HG03558 (cell line): Measurements from ENCODE around the gene ATF2.

Source experiments
- ATAC-seq: cut with Tn5 transposase; IDR thresholded peaks from one replicate; pipeline ENCODE4 v1.9.1; 2021; ENCODE audit warnings: moderate number of reproducible peaks; ENCODE audit not compliant: unreplicated experiment; ENCODE audit errors: extremely low read depth

The ATF2 gene

GRCh38 chr2:175030380-175031271 lies 137.4 kb downstream of the ATF2 start:
- ATAC-seq, result no peak

- no peak for ATAC-seq
These were observed 140.2 kb downstream of the ATF2 start for GRCh38 chr2:175027755-175028154.

- ATAC-seq, result no peak
These were observed 141.6 kb downstream of the ATF2 start for GRCh38 chr2:175026385-175026784.

GRCh38 chr2:175025946-175026345 lies 142.1 kb downstream of the ATF2 start:
- ATAC-seq, result no peak

- no peak for ATAC-seq
These were observed 142.8 kb downstream of the ATF2 start for GRCh38 chr2:175025233-175025632.

GRCh38 chr2:175022923-175023322 lies 145.1 kb downstream of the ATF2 start:
- ATAC-seq, result no peak
